NCI-H1436 treated with DMSO at 0.1 percent for 48 hours (cell line): ENCODE data around the gene SLC36A3.
"Not testable (repeated sequence)": the region's sequence is repeated elsewhere in the genome, so short reads cannot be mapped to it uniquely, and the experiment has no call there.

Source experiments
- DNase-seq: peaks from one replicate; lab custom pipeline; 2025; lab: John Stamatoyannopoulos, UW

SLC36A3 gene

DNA sequence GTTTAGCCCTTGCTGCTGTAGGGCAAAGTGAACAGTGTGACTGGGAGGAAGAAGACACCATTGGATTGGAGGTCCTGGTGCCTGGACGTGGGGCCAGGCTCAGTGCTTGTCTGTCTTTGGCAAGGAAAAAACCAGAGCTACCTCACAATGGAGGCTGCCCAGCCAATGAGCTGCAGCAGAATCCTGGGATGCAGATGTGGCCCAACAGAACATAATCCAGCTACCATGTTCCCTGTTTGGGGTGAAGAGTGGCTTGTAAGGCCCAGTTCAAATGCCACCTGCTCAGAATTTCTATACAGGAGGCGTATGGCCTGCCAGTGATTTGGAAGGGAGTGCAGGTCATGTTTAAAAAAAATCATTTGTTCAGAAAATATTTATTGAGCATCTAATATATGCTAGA lies at the start of gene SLC36A3:
SLC36A3 (minus strand) TSS at position 101 of the 400 bp plus-strand sequence. CDS start 412 bp downstream, outside the sequence.
- DNase-seq = no peak

DNA sequence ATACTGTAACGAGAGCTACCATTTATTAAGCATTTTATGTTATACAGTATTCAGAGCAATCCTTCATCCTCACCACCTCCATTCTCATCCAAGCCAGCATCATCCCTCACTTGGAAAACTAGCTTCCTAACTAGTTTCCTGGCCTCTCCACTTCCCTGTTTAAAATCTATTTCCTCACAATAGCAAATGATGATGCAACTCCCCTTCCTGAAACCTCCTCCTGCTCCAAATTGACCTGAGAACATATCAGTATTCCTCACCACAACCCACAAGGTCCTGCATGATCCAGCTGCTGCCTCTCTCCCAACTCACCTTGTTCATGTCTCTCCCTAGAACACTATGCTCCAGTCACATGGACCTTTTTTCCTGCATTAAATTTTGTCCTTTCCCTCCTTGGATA lies 48.1 kb upstream of the SLC36A3 start:
- no peak for DNase-seq

DNA sequence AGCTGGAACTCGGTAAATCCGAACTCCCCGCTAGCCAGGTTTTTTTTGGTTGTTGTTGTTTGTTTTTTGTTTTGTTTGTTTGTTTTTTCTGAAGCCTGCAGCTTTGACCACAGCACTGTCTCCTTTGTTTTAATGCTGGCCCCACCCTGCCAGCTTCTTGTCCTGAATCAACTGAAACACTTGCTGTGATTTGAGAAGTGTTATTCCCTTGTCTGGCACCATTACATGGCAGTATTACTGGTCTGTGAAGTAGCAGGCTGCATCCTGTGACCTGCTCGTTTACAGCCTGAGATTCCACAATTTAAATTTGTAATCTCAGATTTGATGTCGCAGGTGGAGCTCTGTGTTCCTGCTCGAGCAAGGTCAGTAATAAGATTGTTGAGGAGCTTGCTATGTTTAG lies 45.2 kb upstream of the SLC36A3 start:
- no peak for DNase-seq

GRCh38 chr5:151347369-151347768 lies 43.8 kb upstream of the SLC36A3 start, which contains the start of gene SLC36A2:
Gene SLC36A2, minus strand, starts transcription at chr5:151347559. Its CDS starts 99 bp downstream, at chr5:151347460.
- no peak for DNase-seq

GRCh38 chr5:151345808-151346478 lies 42.4 kb upstream of the SLC36A3 start:
- no peak for DNase-seq

GRCh38 chr5:151345187-151345807 lies 41.7 kb upstream of the SLC36A3 start:
- no peak for DNase-seq

- no peak for DNase-seq
Observed at GRCh38 chr5:151344088-151344487, 40.5 kb upstream of the SLC36A3 start.

GRCh38 chr5:151340004-151340403 lies 36.4 kb upstream of the SLC36A3 start:
- DNase-seq = no peak

- no peak for DNase-seq
Observed at GRCh38 chr5:151338734-151339133, 35.2 kb upstream of the SLC36A3 start.

- DNase-seq = no peak
Observed at GRCh38 chr5:151332857-151333256, 29.3 kb upstream of the SLC36A3 start.

- DNase-seq = no peak
Observed at GRCh38 chr5:151328734-151329133, 25.2 kb upstream of the SLC36A3 start.

GRCh38 chr5:151327585-151327984 lies 24.0 kb upstream of the SLC36A3 start:
- no peak for DNase-seq

DNA sequence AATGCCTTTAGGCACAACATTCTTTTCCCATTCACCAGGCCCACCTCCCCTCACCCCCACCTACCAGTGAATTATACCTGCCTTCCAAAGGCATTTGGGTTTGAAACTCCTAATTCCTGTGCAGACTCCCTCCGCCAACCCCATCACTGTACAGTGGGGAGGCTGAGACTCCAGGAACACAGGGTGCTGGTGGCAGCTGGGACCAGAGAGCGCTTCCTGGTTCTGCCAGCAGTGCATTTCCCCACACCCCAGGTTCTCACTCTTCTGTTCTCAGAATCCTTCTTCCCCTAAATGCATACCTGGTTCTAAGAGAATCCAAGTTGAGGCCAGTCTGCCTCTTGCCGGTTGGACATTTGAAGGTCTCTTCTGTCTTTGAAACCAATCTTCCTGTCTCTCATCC lies 22.7 kb upstream of the SLC36A3 start:
- DNase-seq = no peak

- DNase-seq = no peak
Observed at GRCh38 chr5:151320481-151320880, 16.9 kb upstream of the SLC36A3 start.

DNA sequence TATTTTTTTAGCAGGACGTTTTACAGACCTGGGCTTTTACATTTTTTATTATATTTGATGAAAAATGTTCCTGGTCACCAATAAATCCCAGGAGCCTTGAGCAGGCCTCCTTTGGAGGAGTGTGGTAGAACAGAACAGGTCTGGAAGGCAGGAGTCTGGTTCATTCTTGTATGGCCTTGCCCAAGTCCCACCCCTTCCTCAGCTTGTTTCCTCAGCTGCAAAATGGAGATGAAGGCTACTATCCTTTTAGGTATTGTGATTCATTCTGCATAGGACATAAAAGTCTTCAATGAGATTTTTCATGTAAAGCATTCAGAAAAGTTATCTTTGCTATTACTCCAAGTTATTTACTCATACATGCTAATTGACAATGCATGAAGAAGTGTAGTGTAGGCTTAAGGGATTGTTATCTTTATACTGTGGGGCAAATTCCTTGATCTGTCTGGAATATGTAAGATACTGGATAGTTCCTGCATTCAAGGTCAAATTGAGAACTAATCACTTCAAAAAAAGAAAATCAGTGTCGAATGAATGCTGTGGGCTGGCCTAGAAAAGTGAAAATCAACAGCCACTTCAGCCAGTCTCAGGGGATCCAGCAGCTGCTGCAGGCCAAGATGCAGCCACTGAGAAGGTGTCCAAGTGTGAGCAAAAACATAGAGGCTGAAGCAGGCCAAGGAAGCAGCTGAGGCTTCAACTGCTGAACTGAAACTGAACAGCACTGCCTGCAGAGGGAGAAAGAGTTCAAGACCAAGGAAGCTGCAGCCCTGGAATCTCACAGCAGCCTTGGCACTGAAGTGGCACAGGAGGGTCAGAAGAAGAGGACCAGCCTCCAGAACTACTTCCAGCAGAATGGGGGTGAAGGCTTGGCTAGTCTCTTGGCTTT lies 15.5 kb upstream of the SLC36A3 start:
- no peak for DNase-seq

GRCh38 chr5:151317871-151318270 lies 14.3 kb upstream of the SLC36A3 start:
- no peak for DNase-seq

GRCh38 chr5:151315998-151316597 lies 12.5 kb upstream of the SLC36A3 start:
- no peak for DNase-seq

GRCh38 chr5:151313357-151313756 lies 9.8 kb upstream of the SLC36A3 start:
- DNase-seq = no peak

DNA sequence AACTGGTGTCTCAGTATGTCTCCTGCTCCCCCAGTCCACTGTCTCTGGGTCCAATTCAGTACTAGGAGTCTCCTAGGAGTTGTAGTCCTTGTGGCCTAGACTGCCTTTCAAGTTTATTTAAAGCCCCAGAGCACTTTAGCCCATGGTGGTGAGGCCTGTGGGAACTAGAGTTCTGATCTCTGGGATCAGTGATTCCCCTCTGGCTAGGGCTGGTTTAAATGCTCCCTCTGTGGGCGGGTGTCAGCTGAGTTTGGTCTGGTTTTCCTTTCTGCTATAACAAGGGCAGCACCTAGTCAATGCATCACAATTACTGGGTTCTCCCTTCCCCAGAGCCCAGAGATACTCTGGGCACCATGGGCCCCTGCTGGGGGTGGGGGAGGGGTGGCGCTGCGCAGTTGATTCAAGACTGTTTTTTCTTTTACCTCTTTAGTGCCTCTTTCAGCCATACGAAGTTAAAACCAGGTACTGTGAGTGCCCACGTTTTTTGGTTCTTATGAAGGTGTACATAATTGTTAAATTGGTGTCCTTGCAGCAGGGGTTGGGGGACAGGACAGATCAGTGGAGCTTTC lies 9.3 kb upstream of the SLC36A3 start:
- DNase-seq = no peak

GRCh38 chr5:151310932-151311331 lies 7.4 kb upstream of the SLC36A3 start:
- no peak for DNase-seq

DNA sequence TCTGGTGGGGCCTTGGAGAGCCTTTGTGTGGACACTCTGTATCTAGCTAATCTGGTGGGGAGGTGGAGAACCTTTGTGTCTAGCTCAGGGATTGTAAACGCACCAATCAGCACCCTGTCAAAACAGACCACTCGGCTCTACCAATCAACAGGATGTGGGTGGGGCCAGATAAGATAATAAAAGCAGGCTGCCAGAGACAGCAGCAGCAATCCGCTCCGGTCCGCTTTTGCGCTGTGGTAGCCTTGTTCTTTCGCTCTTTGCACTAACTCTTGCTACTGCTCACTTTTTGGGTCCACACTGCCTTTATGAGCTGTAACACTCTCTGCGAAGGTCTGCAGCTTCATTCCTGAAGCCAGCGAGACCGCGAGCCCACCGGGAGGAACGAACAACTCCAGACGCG lies 6.3 kb upstream of the SLC36A3 start:
- DNase-seq = not testable (repeated sequence)

DNA sequence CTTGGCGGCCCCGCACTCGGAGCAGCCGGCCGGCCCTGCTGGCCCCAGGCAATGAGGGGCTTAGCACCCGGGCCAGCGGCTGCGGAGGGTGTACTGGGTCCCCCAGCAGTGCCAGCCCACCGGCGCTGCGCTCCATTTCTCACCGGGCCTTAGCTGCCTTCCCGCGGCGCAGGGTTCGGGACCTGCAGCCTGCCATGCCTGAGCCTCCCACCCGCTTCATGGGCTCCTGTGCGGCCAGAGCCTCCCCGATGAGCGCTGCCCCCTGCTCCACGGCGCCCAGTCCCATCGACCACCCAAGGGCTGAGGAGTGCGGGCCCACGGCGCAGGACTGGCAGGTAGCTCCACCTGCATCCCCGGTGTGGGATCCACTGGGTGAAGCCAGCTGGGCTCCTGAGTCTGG lies 5.7 kb upstream of the SLC36A3 start:
- not testable (repeated sequence) for DNase-seq
